Gastroesophageal sphincter (tissue), 4 donors: ENCODE data around the gene IL4I1. TPM values are rescaled to one million over a fixed set of nuclear protein-coding genes. Genes with fewer than 3 reads are reported as not detected.

Experiments
- ATAC-seq: fragments of 150-250 bp; one replicate; pipeline ENCODE4 v1.9.1; 2016; ENCODE audit warnings: mild to moderate bottlenecking, moderate library complexity
- H3K27ac ChIP-seq, 4 donors: fragments of 200-600 bp; sonication (generic) in 3 of 4; 1 replicate in 3 of 4; 2 replicates in 1 of 4; pipeline ENCODE4 v1.5.1; 2016 to 2019
- H3K27me3 ChIP-seq: fragments of 200-600 bp; sonication (generic); one replicate; pipeline ENCODE4 v1.5.1; 2019
- H3K36me3 ChIP-seq, 2 donors: fragments of 200-600 bp; sonication (generic); one replicate each; pipeline ENCODE4 v1.5.1; 2019; ENCODE audit warnings: control low read depth in 1 of 2
- H3K4me1 ChIP-seq, 3 donors: fragments of 200-600 bp; sonication (generic); 1 replicate in 2 of 3; 2 replicates in 1 of 3; pipeline ENCODE4 v1.5.1; 2016 to 2019; ENCODE audit warnings: control low read depth in 2 of 3
- H3K4me3 ChIP-seq, 2 donors: fragments of 200-600 bp; sonication (generic); one replicate each; pipeline ENCODE4 v1.5.1; 2019; ENCODE audit warnings: mild to moderate bottlenecking in 1 of 2, moderate library complexity in 1 of 2
- H3K9me3 ChIP-seq, 3 donors: fragments of 200-600 bp; sonication (generic); one replicate each; pipeline ENCODE4 v1.5.1; 2017 to 2019; ENCODE audit warnings: control low read depth in 2 of 3
- CTCF ChIP-seq, 4 experiments: fragments of 200-600 bp in 2 of 4; fragments of 450-650 bp in 2 of 4; sonication (generic) in 1 of 4; IDR thresholded peaks; one replicate each; pipeline ENCODE4 v1.5.1; 2017 to 2019; ENCODE audit warnings: antibody characterized with exemption in 4 of 4, mild to moderate bottlenecking in 2 of 4, moderate library complexity in 2 of 4
- EP300 ChIP-seq: sonication (generic); formaldehyde crosslinking; IDR thresholded peaks from one replicate; pipeline ENCODE4 v1.6.1; 2017; ENCODE audit warnings: antibody characterized with exemption, mild to moderate bottlenecking
- POLR2A ChIP-seq, 2 donors: fragments of 450-650 bp; IDR thresholded peaks; one replicate each; pipeline ENCODE4 v1.6.1; 2017; ENCODE audit warnings: antibody characterized with exemption in 2 of 2, mild to moderate bottlenecking in 2 of 2, moderate library complexity in 1 of 2
- POLR2AphosphoS5 ChIP-seq: sonication (generic); formaldehyde crosslinking; IDR thresholded peaks from one replicate; pipeline ENCODE4 v1.6.1; 2017; ENCODE audit warnings: antibody characterized with exemption
- WGBS, 2 donors: methylation state at CpG; one replicate each; pipeline ENCODE4 v1.1.5; 2018; ENCODE audit warnings: low coverage in 1 of 2; 5-methylcytosine and 5-hydroxymethylcytosine counted together
- total RNA-seq, 4 donors: library from RNA; depleted of rRNA; stranded (reverse); fragments of >200 nt; gene quantifications; one replicate each; pipeline ENCODE4 v1.1.0, GENCODE V29; 2016

Gene IL4I1
- total RNA-seq, 4 donors from 2014 or later: 0.39 to 1.2 TPM; not detected in 2

- H3K36me3 ChIP-seq: peaks cover 0 to 74% of the 10 kb centered on the region in 2 donors
- no peaks in the 10 kb centered on the region for H3K9me3 ChIP-seq
- H3K4me1 ChIP-seq: peaks cover 0 to 34% (median 8%) of the 10 kb centered on the region in 3 donors
- TF ChIP-seq POLR2AphosphoS5 (no peak), POLR2A (IDR thresholded peaks at IDR 0.05) (no peak), EP300 (no peak), CTCF (IDR thresholded peaks at IDR 0.05) (no peak)
- no peak overlapping the region for H3K27ac ChIP-seq
- WGBS, 2 donors: 92% methylated on average over 2 of the region's 5 CpGs; no CpG with 5 or more reads in 1 of the 2 donors
- ATAC-seq: no peak
- no peaks in the 10 kb centered on the region for H3K27me3 ChIP-seq
- H3K4me3 ChIP-seq: no peak overlapping the region
These were observed 13.5 kb upstream of the IL4I1 start for GRCh38 chr19:49910179-49910578.

GRCh38 chr19:49908480-49909420, 12.1 kb upstream of the IL4I1 start:
- Histone ChIP-seq H3K4me1 (peaks cover 0 to 34% (median 8%) of the 10 kb centered on the region in 3 donors), H3K27me3 (no peaks in the 10 kb centered on the region), H3K27ac (no peak overlapping the region), H3K4me3 (no peak overlapping the region), H3K9me3 (no peaks in the 10 kb centered on the region), H3K36me3 (peaks cover 0 to 62% of the 10 kb centered on the region in 2 donors)
- 80 to 95% methylated on average over 3 to 4 of the region's 37 CpGs for WGBS, 2 donors
- ATAC-seq: no peak
- TF ChIP-seq EP300 (no peak), CTCF (IDR thresholded peaks at IDR 0.05) (no peak), POLR2A (IDR thresholded peaks at IDR 0.05) (no peak), POLR2AphosphoS5 (no peak)

- H3K4me1 ChIP-seq: peaks cover 0 to 27% (median 7%) of the 10 kb centered on the region in 3 donors
- 91 to 92% methylated on average over 12 to 14 of the region's 23 CpGs for WGBS, 2 donors
- no peak for ATAC-seq
These were observed 11.2 kb upstream of the IL4I1 start for GRCh38 chr19:49907745-49908446.

GRCh38 chr19:49906879-49907564, 10.3 kb upstream of the IL4I1 start:
- no peak for TF ChIP-seq POLR2AphosphoS5
- no peak for TF ChIP-seq CTCF (IDR thresholded peaks at IDR 0.05)
- TF ChIP-seq POLR2A (IDR thresholded peaks at IDR 0.05): no peak
- TF ChIP-seq EP300: no peak
- peaks cover 0 to 19% (median 4%) of the 10 kb centered on the region in 3 donors for H3K4me1 ChIP-seq
- H3K4me3 ChIP-seq: no peak overlapping the region
- no peaks in the 10 kb centered on the region for H3K27me3 ChIP-seq
- H3K27ac ChIP-seq: no peak overlapping the region
- no peaks in the 10 kb centered on the region for H3K9me3 ChIP-seq
- ATAC-seq: no peak
- peaks cover 0 to 46% of the 10 kb centered on the region in 2 donors for H3K36me3 ChIP-seq
- 68 to 91% methylated on average over 7 to 16 of the region's 16 CpGs for WGBS, 2 donors

More at GRCh38 chr19:49907745-49908446, 11.2 kb upstream of the IL4I1 start:
- no peak overlapping the region for H3K4me3 ChIP-seq
- H3K9me3 ChIP-seq: no peaks in the 10 kb centered on the region
- H3K36me3 ChIP-seq: peaks cover 0 to 53% of the 10 kb centered on the region in 2 donors
- no peaks in the 10 kb centered on the region for H3K27me3 ChIP-seq
- H3K27ac ChIP-seq: no peak overlapping the region
- TF ChIP-seq EP300: no peak
- no peak for TF ChIP-seq POLR2AphosphoS5
- TF ChIP-seq POLR2A (IDR thresholded peaks at IDR 0.05): no peak
- TF ChIP-seq CTCF (IDR thresholded peaks at IDR 0.05): no peak
